RKO (cell line): ENCODE results near the gene FILIP1L.

ENCODE experiments used
- DNase-seq: peaks from one replicate; pipeline ENCODE4 v3.0.0-alpha.2; 2016; ENCODE audit warnings: low spot score

FILIP1L gene

GRCh38 chr3:99974989-99975388 lies 139.3 kb downstream of the FILIP1L start:
- DNase-seq, result no peak

DNA sequence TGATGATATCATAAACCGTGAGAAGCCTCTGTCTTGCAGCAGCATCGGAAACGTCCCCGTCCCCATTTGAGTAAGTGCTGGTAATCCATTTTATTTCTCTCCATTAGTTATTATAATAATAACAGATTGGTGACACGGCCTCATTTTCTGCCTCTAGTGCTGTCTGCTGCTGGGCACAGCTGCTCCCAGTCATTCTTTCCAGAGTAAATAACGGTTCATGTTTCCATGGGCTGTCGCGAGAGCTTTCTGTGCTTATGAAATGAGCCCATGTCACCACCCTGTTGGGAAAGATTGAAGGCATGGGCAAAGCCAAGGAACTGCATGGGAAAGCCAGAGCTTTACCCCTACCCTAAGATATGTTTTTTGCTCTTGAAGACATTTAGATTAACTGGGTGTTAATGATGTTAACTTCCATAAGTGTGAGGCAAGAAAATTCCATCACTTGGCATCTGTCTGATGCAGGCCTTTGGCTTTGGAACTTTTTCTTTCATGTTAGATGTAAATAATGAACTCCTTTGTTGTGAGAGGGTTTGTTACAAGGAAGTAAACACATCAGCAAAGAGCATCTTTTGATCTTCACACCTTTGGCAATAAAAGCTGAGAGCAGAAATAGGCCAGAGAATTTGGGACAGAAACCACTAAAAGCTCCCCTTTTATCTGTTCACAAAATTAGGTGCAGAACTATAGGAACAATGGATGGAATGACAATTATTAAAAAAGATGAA lies 141.8 kb downstream of the FILIP1L start:
- no peak for DNase-seq

- no peak for DNase-seq
Observed at GRCh38 chr3:99971761-99972160, 142.5 kb downstream of the FILIP1L start.

DNA sequence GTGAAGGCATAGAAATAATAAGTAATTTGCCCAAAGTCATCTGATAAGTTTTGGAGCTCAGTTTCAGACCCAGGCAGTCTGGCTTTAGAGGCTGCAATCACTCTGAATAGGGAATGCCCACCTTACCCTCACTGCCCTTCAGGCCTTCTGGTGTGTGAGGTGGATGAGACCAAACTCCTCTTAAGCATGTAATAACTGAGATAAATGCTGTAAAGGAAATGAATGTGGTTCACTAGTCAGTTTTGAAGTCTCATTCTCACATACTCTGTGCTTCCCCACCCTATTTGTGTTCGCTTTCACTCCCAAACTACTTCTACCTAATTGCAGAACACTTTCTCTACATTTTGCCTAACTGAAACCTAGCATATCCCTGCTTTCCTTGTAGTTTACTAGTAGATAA lies 144.1 kb downstream of the FILIP1L start:
- no peak for DNase-seq

GRCh38 chr3:99969136-99969535 lies 145.2 kb downstream of the FILIP1L start:
- no peak for DNase-seq

GRCh38 chr3:99967796-99968195 lies 146.5 kb downstream of the FILIP1L start:
- DNase-seq, result no peak

GRCh38 chr3:99966662-99967416 lies 147.5 kb downstream of the FILIP1L start:
- no peak for DNase-seq

DNA sequence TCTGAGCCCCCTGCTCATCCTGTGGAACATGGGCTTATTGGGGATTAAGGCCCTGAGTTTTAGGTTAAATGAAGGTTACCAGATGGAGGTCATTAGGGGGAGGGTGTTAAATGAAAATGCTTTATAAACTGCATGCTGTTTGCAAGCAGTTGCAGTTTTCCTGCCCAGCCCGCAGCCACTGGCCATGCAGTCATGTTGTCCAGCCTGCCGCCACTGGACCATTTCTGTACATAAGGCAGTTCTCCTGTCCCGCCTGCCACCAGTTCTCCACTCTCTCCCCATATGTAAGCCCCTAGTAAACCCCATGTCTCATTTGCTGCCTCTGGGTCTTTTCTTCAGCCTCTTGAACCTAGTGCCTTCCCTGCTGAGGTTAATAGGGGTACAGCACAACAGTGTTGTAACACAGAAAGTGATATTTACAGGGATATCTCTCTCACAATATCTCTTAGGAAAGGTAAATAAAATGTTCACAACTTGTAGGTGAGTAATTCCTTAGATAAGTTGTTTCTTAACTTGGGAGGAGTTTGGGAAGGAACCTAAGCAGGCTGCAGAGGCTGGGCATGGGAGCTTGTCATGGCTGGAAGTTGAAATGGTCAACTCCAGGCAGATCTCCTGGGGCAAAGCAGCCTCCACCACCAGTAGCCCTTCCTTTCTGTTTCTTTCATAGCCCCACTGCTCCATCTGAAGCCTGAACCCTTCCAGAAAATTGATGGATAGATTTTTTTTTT lies 148.5 kb downstream of the FILIP1L start:
- DNase-seq, result no peak

GRCh38 chr3:99965077-99965476 lies 149.2 kb downstream of the FILIP1L start:
- DNase-seq, result no peak

DNA sequence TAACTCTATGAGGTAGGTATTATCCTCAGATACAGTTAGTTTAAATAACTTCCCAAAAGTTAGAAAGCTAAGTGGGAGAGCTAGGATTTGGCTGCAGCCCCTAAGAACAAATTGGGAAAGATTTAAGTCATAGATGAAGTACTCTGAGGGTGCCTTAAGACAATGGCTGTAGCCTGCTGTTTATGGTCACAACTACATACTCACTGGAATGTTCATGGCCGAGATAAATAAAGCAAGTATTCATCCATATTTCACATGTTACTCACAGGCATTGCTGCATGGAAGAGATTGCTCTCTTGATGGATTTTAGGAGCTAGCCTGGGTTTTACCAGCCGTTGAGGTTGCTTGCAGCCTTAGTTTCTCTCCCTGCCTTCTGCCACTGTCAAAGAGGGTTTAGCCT lies 151.6 kb downstream of the FILIP1L start:
- no peak for DNase-seq

DNA sequence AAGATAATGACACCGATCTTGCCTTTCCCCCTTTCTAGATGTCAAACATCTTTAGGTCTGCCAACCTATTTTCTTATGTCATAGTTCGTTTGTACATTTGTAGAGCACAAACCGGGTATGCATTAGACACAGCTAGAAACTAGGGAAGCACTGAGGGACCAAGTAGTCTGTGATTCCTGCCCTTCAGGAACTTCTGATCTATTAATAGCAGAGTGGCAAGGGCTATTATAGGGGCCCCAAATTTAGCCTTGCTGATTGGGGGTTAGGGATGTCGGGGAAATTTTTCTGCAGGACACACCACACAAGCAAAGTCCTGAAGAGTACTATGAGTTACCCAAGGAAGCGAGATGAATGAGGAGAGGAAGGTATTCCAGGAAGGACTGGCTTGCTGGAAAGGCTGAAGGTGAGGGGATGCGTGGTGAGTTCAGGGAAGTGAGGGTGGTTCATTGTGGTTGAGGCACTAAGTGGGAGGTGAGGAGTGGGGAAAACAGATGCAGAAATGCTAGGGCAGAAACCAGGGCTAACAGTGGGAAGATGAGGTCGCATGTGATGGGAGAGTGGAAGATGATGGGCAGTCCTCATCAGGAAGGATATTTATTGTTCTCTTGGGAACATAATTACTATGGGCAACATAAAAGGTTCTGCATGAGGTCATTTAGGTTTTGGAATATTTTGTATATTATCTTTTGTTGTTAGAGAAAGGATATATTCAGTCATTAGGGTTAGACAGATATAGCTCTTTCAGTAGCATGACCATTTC lies 152.4 kb downstream of the FILIP1L start:
- no peak for DNase-seq

DNA sequence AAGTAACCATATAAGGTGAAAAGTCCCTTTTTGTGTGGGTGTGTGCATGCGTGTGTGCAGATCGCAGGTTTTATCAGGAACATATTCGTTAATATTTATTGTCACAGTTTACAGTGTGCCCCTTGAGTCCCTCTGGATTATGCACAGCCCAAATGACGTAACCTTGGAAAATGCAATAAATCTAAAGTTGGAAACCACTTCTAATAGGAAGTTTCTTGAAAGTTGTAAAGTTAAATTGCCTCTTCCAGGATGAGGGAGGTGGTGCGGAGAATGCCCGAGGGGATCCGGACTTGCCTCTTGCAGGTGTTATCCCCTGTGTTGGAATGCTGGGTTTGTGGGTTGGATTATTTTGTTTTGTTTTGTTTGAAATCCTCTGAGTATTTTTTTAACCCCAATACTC lies 153.4 kb downstream of the FILIP1L start:
- DNase-seq, result no peak

DNA sequence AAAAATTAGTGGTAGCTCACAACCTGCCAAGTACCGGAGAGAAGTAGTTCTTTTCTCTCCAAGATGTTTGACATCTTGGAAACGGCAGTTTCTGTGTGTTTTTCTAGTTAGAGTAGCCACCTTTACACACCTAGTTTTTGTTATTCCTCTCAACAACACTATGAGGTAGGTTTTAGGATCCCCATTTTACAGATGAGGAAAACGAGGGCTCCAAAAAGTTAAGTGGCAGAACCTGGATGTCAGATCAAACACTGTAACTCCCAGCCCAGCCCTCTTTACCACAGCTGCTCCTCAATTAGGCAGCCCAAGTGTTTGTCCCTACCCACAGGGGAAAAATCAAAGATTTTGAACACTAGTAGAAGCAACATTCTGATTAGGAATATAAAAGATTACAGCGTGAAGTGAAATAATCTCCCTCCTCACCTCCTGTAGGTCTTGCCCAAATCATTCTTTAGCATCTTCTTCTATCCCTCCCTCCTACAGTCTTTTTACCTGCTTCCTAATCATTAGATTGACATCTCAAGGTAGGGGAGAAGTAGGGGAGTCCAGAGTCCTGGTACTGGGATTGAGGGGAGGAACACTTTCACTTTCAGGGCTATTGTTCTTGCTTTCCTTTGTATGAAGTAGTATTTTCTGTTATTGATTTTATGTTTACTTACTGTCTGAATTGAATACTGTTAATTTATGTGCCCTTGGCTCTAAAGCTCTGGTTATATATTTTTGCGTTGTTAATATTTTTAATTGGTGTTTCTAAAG lies 154.0 kb downstream of the FILIP1L start:
- DNase-seq, result no peak

DNA sequence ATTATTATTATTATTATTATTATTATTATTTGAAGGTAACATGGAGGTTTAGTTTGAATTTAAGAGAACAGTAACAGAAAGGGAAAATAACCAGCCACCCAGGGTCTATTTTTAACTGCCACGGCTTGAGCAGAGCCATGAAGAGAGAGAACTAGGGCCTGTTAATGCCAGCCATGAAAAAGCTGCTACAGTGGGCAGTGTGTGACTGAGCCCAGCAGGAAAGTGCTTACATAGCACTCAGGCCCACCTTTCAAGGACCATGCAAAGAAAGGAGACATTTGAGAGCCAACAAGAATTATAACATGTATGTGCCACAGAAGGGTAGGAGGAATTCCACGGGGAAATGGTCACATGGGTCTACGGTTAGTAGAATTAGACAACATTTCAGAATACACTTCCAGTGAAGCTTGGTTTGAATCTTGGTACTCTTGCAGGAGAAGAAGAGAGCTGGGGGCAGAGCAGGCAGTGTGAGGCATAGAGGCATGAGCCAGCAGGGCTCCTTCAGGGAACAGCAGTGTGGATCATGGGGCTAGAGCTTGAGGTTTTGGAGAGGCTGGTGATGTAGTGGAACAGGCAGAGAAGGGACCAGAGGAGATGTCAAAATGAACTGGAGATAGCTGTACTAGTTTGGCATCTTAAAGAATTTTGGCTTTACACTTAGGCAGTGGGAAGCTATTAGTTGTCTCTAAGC lies 155.9 kb downstream of the FILIP1L start:
- no peak for DNase-seq

DNA sequence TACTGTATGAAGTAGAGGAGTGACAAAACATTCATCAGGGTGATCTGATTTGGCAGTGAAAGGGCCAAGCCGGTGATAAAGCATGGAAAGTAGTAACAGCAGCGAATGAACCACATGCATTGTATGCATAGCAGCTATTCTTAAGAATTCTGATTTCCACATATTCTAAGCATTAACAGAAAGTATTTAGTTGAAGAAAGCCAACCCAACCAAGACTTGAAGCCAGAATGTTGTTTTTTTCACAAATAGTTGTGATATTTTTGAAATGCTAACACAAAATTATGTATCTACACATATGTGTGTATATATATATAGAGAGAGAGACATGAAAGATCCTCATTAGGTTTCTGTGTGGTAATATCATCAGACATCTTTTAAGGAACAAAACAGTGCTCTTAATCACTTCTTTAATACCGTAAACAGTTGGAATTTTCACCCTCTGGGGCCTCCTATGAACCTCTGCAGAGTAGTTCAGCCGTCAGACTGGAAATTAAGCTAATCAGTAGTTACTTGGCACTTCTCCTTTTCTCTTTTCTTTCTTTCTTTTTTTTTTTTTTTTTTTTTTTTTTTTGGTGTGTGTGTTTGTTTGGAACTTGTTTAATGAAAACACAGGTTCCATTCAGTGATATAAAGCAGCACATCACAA lies 157.0 kb downstream of the FILIP1L start:
- DNase-seq, result no peak

GRCh38 chr3:99955773-99956562 lies 158.3 kb downstream of the FILIP1L start:
- no peak for DNase-seq

GRCh38 chr3:99954914-99955644 lies 159.2 kb downstream of the FILIP1L start:
- no peak for DNase-seq

GRCh38 chr3:99953596-99953995 lies 160.7 kb downstream of the FILIP1L start:
- no peak for DNase-seq

DNA sequence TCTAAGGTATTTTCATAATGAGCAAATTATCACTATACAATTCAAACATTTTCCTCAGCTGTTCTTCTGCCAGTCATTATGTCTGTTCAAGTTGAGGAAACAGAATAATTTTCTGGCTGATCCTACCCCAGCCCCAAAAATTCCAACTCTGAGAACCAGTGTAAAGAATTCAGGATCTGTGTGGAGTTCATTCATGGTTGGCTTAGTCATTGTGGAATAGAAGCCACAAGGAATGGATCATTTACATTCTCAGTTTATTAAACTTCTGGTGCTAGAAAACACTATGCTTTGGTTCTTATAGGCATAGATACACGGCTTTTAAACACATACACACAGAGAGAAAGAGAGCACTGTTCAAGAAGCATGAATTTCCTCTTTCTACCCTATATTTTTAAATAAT lies 162.0 kb downstream of the FILIP1L start:
- DNase-seq, result no peak
